Measurements from ENCODE around the gene SLC8A2. TPM values are rescaled to one million over a fixed set of nuclear protein-coding genes. Genes with fewer than 3 reads are reported as not detected.

The SLC8A2 gene
- total and polyA plus RNA-seq, 10 of the 15 experiments (the other 5 are each of a cell fraction or from before 2014, with no cell fraction given) = not detected

- SMC1A ChIA-PET (ENCODE audit: uncharacterized antibody, unreplicated experiment) = no interaction called here
- no peak for TF ChIP-seq CBX5 (IDR thresholded peaks at IDR 0.05; ENCODE audit: low read depth)
- no peak for TF ChIP-seq ATF2 (IDR thresholded peaks at IDR 0.05; ENCODE audit: low read length)
- no peak for TF ChIP-seq ZBTB40 (IDR thresholded peaks at IDR 0.05; ENCODE audit: borderline replicate concordance)
- no peak for TF ChIP-seq MTA3 (IDR thresholded peaks at IDR 0.05; ENCODE audit: borderline replicate concordance, low read length)
- no peak for TF ChIP-seq CEBPZ (IDR thresholded peaks at IDR 0.05; ENCODE audit: low read depth, low read length)
- no peak for TF ChIP-seq SREBF2 (IDR thresholded peaks at IDR 0.05; ENCODE audit: low read length)
- no peak for TF ChIP-seq IRF3 (IDR thresholded peaks at IDR 0.05)
- TF ChIP-seq CHD4 (IDR thresholded peaks at IDR 0.05) = no peak
- no peak for TF ChIP-seq REST (IDR thresholded peaks at IDR 0.05; ENCODE audit: low read depth, low read length)
Observed at GRCh38 chr19:47379381-47379938, 92.2 kb downstream of the SLC8A2 start.

More at GRCh38 chr19:47379381-47379938, 92.2 kb downstream of the SLC8A2 start:
- H4K20me1 ChIP-seq (ENCODE audit: control insufficient read depth, insufficient read depth) = no peaks in the 10 kb centered on the region
- no peaks in the 10 kb centered on the region for H3K79me2 ChIP-seq (ENCODE audit: control insufficient read depth, insufficient read depth, low read length)
- peaks cover 4% of the 10 kb centered on the region; the same call in 1 of the 2 replicates for H3K4me1 ChIP-seq (ENCODE audit: control insufficient read depth, insufficient read depth, low read length)
- in situ Hi-C loops (cut with MboI) (no loop called here), intact Hi-C loops (cut with micrococcal nuclease; ENCODE audit: unreplicated experiment) (no loop called here)
- CTCF ChIA-PET = interaction anchor here (0.9 kb wide), 1 partner anchor 31 kb away, joined by 3 read pairs; the partner anchor contains the start of gene DHX34
- 97% methylated on average over 23 of the region's 23 CpGs for WGBS (ENCODE audit: insufficient coverage, insufficient replicate concordance, low lambda C conversion rate, missing lambda C conversion rate)
- BruUV-seq (replicated peaks) = no TSS peak
- peaks cover 5 to 34% of the 10 kb centered on the region in 2 experiments; a peak in 3 of 4 replicates for H3K36me3 ChIP-seq (ENCODE audit: control insufficient read depth in 2 of 2, insufficient read depth in 2 of 2, low read length in 1 of 2)
- H3K9ac ChIP-seq (ENCODE audit: control insufficient read depth, insufficient read depth, low read length) = no peak overlapping the region
- no peak overlapping the region for H3K4me3 ChIP-seq
- DNase-seq (ENCODE audit: low read depth, low spot score) = no peak
- FAIRE-seq = no peak
- ATAC-seq = no peak
- H3K27me3 ChIP-seq (replicated peaks in 1 of 2; ENCODE audit: control insufficient read depth in 2 of 2, insufficient read depth in 2 of 2, low read length in 1 of 2) = no peaks in the 10 kb centered on the region
- RAD21 ChIA-PET (ENCODE audit: unreplicated experiment) = no interaction called here
- H3K27ac ChIP-seq (ENCODE audit: control insufficient read depth, insufficient read depth) = no peak overlapping the region
- H2AFZ ChIP-seq (ENCODE audit: control insufficient read depth, low read depth, low read length) = no peak overlapping the region
- POLR2A ChIA-PET = no interaction called here
- H3K9me3 ChIP-seq (replicated peaks; ENCODE audit: control insufficient read depth, insufficient read depth, low read length) = no peaks in the 10 kb centered on the region
- H3K4me2 ChIP-seq (ENCODE audit: control insufficient read depth, insufficient read depth) = no peak overlapping the region
